Peyer's patch (tissue), 4 donors: ENCODE data around the gene SLC4A2.

Experiments used
- POLR2A ChIP-seq, 2 donors: fragments of 450-650 bp; IDR thresholded peaks; one replicate each; pipeline ENCODE4 v1.5.1; 2017; ENCODE audit warnings: antibody characterized with exemption in 2 of 2, mild to moderate bottlenecking in 2 of 2, moderate library complexity in 2 of 2
- TF ChIP-seq, protein P1 (sequence below), 6 experiments: fragments of 450-650 bp in 4 of 6; fragments of 200-600 bp in 2 of 6; sonication (generic) in 1 of 6; IDR thresholded peaks; one replicate each; pipeline ENCODE4 v1.5.1; 2017 to 2019; ENCODE audit warnings: antibody characterized with exemption in 6 of 6, mild to moderate bottlenecking in 3 of 6, moderate library complexity in 1 of 6

DNA sequence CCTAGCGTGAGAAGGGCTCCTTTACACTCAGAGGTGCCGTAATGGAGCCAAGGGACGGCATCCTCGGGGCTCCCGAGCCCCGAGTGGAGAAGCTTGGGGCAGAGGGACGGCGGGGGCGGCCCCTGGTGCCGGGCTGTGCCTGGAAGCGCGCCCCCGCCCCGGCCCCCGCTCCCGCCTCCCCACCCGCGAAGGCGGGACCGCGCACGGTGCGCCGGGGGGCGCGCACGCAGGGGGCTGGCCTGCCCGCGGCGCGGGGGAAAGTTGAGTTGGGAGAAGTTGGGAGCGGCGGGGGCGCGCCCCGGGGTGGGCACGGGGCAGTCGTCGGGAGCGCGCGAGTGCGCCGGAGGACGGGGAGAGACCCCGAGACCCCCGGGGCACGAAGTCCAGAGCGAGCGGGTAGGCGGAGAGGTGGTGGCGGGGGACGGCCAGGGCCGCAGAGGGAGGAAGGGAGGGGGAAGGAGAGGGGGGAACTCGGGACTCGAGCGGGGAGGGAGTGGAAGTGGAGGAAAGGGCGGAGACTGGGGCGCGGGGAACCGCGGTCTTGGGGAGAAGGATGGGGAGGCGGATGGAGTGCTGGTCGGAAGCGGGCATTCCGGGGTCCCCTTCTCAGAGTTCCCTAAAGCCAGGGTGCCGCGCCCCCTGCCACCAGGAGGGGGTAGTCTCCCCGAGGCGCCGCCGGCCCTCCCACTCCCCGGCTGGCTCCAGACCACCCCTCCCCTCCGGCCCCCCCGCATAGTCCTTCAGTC is at the start of gene SLC4A2:
- TF ChIP-seq, protein P1, sequence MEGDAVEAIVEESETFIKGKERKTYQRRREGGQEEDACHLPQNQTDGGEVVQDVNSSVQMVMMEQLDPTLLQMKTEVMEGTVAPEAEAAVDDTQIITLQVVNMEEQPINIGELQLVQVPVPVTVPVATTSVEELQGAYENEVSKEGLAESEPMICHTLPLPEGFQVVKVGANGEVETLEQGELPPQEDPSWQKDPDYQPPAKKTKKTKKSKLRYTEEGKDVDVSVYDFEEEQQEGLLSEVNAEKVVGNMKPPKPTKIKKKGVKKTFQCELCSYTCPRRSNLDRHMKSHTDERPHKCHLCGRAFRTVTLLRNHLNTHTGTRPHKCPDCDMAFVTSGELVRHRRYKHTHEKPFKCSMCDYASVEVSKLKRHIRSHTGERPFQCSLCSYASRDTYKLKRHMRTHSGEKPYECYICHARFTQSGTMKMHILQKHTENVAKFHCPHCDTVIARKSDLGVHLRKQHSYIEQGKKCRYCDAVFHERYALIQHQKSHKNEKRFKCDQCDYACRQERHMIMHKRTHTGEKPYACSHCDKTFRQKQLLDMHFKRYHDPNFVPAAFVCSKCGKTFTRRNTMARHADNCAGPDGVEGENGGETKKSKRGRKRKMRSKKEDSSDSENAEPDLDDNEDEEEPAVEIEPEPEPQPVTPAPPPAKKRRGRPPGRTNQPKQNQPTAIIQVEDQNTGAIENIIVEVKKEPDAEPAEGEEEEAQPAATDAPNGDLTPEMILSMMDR (IDR thresholded peaks at IDR 0.05), result peak in 5 of 6 experiments; percentile 24 to 62 (median 34)
- TF ChIP-seq POLR2A (IDR thresholded peaks at IDR 0.05), result peak; percentile 21 to 23
